ENCODE measurements around the gene PLXNB1. TPM values are rescaled to one million over a fixed set of nuclear protein-coding genes. Genes with fewer than 3 reads are reported as not detected.
A peak's percentile ranks its signal among the peaks of the same experiment; 100 is the strongest.

The PLXNB1 gene
- total RNA-seq, 1 experiment from 2014 or later: 97.7 TPM

DNA sequence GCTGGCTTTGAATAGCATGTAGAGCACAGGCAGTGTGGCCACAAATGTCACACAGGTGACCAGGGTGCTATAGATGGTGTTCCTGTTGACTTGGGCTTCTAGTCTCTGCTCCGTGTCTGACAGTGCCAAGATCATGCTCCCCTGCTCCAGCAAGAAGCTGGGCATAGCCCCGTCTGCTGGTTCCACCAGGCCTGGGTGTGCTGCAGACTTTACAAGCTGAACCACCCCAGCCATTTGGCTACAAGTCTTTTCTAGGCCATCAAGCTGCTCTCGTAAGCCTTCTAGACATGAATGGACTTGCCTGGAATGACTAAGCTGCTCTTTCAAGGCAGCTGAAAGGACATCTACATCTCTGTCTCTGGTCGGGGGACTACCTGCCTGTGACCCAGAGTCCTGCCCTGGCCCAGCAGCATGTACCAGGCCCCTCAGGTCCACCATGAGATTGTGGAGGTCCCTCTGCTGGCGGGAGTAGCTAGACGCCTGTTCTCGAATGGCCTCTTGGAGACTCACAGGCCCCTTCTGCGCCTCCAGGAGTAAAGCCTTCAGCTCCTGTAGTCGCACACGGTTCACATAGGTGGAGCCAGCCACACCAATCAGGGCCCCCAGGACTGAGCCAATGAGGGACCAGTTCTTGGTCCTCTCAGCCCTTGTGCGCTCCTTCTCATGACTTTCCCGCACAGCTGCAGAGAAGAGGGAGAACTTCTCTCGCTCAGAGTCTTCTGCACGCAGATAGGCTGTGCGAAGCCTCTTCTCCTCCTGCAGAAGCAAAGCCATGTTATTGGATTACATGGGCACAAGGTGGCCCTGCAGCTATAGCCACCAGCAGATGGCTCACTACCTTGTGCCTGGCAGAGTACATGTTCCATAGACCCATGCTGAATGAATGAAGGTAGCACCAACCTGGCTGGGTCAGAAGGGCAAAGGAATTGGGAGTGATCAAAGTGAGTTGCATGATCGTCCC lies 2.8 kb upstream of the PLXNB1 start:
- H4K20me1 ChIP-seq (ENCODE audit: insufficient read depth): no peaks in the 10 kb centered on the region
- H3K27ac ChIP-seq: peak overlapping the region; percentile 86
- peaks cover 54% of the 10 kb centered on the region for H3K4me1 ChIP-seq (replicated peaks; ENCODE audit: insufficient read depth)
- no TSS peak for BruUV-seq (replicated peaks)
- DNase-seq: no peak
- peaks cover 32% of the 10 kb centered on the region for H3K79me2 ChIP-seq (ENCODE audit: low read depth)
- peaks cover 29% of the 10 kb centered on the region for H3F3A ChIP-seq (ENCODE audit: insufficient read depth, low read depth)
- POLR2A ChIA-PET (ENCODE audit: unreplicated experiment): interaction anchor here (0.5 to 0.7 kb wide), 3 partner anchors 12 to 688 kb away, joined by 3 to 5 read pairs (median 4); partner anchors contain the start of gene USP19
- intact Hi-C loops (cut with micrococcal nuclease; ENCODE audit: unreplicated experiment): loop anchor here (10.0 kb wide), 1 partner anchor 128 kb away; the partner anchor contains the start of gene NME6
- H3K4me3 ChIP-seq: peak overlapping the region; percentile 43; the same call in 1 of the 2 replicates
- no peaks in the 10 kb centered on the region for H3K36me3 ChIP-seq (ENCODE audit: low read depth)
- no peaks in the 10 kb centered on the region for H3K9me2 ChIP-seq (ENCODE audit: insufficient read depth)
- H3K9me3 ChIP-seq (ENCODE audit: insufficient read depth, low read depth): no peaks in the 10 kb centered on the region
- no peak for TF ChIP-seq EZH2 (IDR thresholded peaks at IDR 0.05; ENCODE audit: low read depth)
- TF ChIP-seq, protein P1, sequence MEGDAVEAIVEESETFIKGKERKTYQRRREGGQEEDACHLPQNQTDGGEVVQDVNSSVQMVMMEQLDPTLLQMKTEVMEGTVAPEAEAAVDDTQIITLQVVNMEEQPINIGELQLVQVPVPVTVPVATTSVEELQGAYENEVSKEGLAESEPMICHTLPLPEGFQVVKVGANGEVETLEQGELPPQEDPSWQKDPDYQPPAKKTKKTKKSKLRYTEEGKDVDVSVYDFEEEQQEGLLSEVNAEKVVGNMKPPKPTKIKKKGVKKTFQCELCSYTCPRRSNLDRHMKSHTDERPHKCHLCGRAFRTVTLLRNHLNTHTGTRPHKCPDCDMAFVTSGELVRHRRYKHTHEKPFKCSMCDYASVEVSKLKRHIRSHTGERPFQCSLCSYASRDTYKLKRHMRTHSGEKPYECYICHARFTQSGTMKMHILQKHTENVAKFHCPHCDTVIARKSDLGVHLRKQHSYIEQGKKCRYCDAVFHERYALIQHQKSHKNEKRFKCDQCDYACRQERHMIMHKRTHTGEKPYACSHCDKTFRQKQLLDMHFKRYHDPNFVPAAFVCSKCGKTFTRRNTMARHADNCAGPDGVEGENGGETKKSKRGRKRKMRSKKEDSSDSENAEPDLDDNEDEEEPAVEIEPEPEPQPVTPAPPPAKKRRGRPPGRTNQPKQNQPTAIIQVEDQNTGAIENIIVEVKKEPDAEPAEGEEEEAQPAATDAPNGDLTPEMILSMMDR (conservative IDR thresholded peaks at IDR 0.05): no peak
- no peak overlapping the region for H2AFZ ChIP-seq
- peak overlapping the region; percentile 65 for H3K4me2 ChIP-seq
- H3K27me3 ChIP-seq (ENCODE audit: insufficient read depth, low read depth): no peaks in the 10 kb centered on the region
- CTCF ChIA-PET: interaction anchor here (2.8 kb wide), 1 partner anchor 32 kb away, joined by 19 read pairs; no protein-coding TSS in a partner anchor

DNA sequence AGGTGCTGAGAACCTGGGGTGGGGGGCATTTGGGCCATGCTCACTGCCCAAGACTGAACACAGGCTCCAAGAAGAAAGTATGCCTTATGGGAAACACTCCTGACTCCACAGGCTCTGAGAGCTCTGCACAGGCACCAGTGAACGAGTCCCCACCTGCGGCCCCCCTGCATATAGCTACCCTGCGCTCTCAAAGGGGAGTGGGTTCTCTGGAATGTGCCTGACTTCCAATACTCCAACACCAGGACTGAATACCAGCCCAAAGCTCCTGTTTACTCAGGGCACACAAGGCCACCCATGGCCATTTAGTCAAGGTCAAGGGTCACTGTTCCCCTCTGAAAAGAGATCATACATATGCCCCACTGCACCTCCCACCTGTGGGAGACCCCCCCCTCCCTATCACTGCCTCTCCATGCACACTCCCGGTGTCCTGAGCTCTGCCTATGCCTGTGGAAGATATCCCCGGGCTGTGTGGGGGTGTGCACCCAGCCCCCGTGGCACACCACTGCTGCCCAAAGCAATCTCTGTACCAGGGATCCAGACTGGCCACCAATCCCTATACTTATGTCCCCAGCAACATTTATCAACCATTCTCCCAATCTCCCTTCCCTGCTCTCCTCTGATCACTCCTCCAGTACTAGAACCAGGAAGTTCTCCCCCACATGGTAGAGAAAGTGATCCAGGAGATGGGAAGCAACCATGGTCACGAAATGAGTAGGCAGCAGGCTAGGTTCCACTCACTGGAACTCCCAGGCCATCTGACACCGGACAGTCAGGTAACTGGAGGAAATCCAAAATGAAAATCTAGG lies 1.5 kb upstream of the PLXNB1 start:
- H2AFZ ChIP-seq: no peak overlapping the region
- BruUV-seq (replicated peaks): no TSS peak
- H3K36me3 ChIP-seq (ENCODE audit: low read depth): no peaks in the 10 kb centered on the region
- POLR2A ChIA-PET (ENCODE audit: unreplicated experiment): interaction anchor here (0.7 kb wide), 1 partner anchor 408 kb away, joined by 3 read pairs; no protein-coding TSS in a partner anchor
- no peaks in the 10 kb centered on the region for H3K9me3 ChIP-seq (ENCODE audit: insufficient read depth, low read depth)
- H3K27ac ChIP-seq: no peak overlapping the region
- H3K9me2 ChIP-seq (ENCODE audit: insufficient read depth): no peaks in the 10 kb centered on the region
- peaks cover 45% of the 10 kb centered on the region for H3K79me2 ChIP-seq (ENCODE audit: low read depth)
- H3K4me2 ChIP-seq: peak overlapping the region; percentile 78; the same call in 1 of the 2 replicates
- no peak for DNase-seq
- H4K20me1 ChIP-seq (ENCODE audit: insufficient read depth): no peaks in the 10 kb centered on the region
- H3K27me3 ChIP-seq (ENCODE audit: insufficient read depth, low read depth): no peaks in the 10 kb centered on the region
- peaks cover 54% of the 10 kb centered on the region for H3K4me1 ChIP-seq (replicated peaks; ENCODE audit: insufficient read depth)
- intact Hi-C loops (cut with micrococcal nuclease; ENCODE audit: unreplicated experiment): loop anchor here (10.0 kb wide), 1 partner anchor 127 kb away; the partner anchor contains the start of gene NME6
- H3F3A ChIP-seq (ENCODE audit: insufficient read depth, low read depth): peaks cover 29% of the 10 kb centered on the region
- CTCF ChIA-PET: interaction anchor here (0.6 kb wide), 2 partner anchors 8 to 125 kb away, joined by 3 to 4 read pairs; partner anchors contain the start of genes CCDC51 and TMA7
- H3K4me3 ChIP-seq: no peak overlapping the region
- TF ChIP-seq, protein P1 (conservative IDR thresholded peaks at IDR 0.05): no peak
- TF ChIP-seq EZH2 (IDR thresholded peaks at IDR 0.05; ENCODE audit: low read depth): no peak

DNA sequence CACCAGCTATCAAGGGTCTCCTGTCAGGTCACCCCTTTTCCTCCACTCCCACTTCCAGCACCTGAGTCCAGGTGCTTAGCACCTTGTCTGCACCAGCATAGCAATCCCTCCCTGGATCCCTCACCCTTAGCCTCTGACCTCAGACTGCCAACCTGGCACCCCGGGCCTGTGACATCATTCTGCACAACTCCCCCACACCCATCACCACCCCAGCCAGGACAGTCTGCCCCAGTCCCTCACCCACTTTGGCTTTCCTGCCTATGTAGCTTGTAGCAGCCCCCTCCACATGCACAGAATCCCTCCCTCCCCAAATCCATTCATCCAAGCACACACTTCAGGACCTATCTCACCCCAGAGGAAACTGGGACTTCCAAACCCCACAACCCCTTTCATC lies 819 bp upstream of the PLXNB1 start:
- peak overlapping the region; percentile 78 for H3K4me2 ChIP-seq
- POLR2A ChIA-PET (ENCODE audit: unreplicated experiment): interaction anchor here (0.7 kb wide), 1 partner anchor 409 kb away, joined by 3 read pairs; no protein-coding TSS in a partner anchor
- H3K79me2 ChIP-seq (ENCODE audit: low read depth): peaks cover 47% of the 10 kb centered on the region
- peaks cover 52% of the 10 kb centered on the region for H3K4me1 ChIP-seq (replicated peaks; ENCODE audit: insufficient read depth)
- H3K9me3 ChIP-seq (ENCODE audit: insufficient read depth, low read depth): no peaks in the 10 kb centered on the region
- peaks cover 29% of the 10 kb centered on the region for H3F3A ChIP-seq (ENCODE audit: insufficient read depth, low read depth)
- DNase-seq: no peak
- intact Hi-C loops (cut with micrococcal nuclease; ENCODE audit: unreplicated experiment): loop anchor here (10.0 kb wide), 1 partner anchor 126 kb away; the partner anchor contains the start of gene NME6
- H3K4me3 ChIP-seq: peak overlapping the region; percentile 73; the same call in 1 of the 2 replicates
- H3K36me3 ChIP-seq (ENCODE audit: low read depth): no peaks in the 10 kb centered on the region
- no peaks in the 10 kb centered on the region for H4K20me1 ChIP-seq (ENCODE audit: insufficient read depth)
- no TSS peak for BruUV-seq (replicated peaks)
- no peak for TF ChIP-seq EZH2 (IDR thresholded peaks at IDR 0.05; ENCODE audit: low read depth)
- TF ChIP-seq, protein P1 (conservative IDR thresholded peaks at IDR 0.05): no peak
- no peaks in the 10 kb centered on the region for H3K9me2 ChIP-seq (ENCODE audit: insufficient read depth)
- no peak overlapping the region for H2AFZ ChIP-seq
- no peaks in the 10 kb centered on the region for H3K27me3 ChIP-seq (ENCODE audit: insufficient read depth, low read depth)
- peak overlapping the region; percentile 61; the same call in 1 of the 2 replicates for H3K27ac ChIP-seq
- CTCF ChIA-PET: no interaction called here

Measured in PC-9 (cell line).